Gastroesophageal sphincter (tissue), 4 donors: Measurements from ENCODE around the gene GABRG3. TPM values are rescaled to one million over a fixed set of nuclear protein-coding genes. Genes with fewer than 3 reads are reported as not detected.

Experiments used
- ATAC-seq: fragments of 150-250 bp; one replicate; pipeline ENCODE4 v1.9.1; 2016; ENCODE audit warnings: mild to moderate bottlenecking, moderate library complexity
- H3K27ac ChIP-seq, 4 donors: fragments of 200-600 bp; sonication (generic) in 3 of 4; 1 replicate in 3 of 4; 2 replicates in 1 of 4; pipeline ENCODE4 v1.5.1; 2016 to 2019
- H3K27me3 ChIP-seq: fragments of 200-600 bp; sonication (generic); one replicate; pipeline ENCODE4 v1.5.1; 2019
- H3K36me3 ChIP-seq, 2 donors: fragments of 200-600 bp; sonication (generic); one replicate each; pipeline ENCODE4 v1.5.1; 2019; ENCODE audit warnings: control low read depth in 1 of 2
- H3K4me1 ChIP-seq, 3 donors: fragments of 200-600 bp; sonication (generic); 1 replicate in 2 of 3; 2 replicates in 1 of 3; pipeline ENCODE4 v1.5.1; 2016 to 2019; ENCODE audit warnings: control low read depth in 2 of 3
- H3K4me3 ChIP-seq, 2 donors: fragments of 200-600 bp; sonication (generic); one replicate each; pipeline ENCODE4 v1.5.1; 2019; ENCODE audit warnings: mild to moderate bottlenecking in 1 of 2, moderate library complexity in 1 of 2
- H3K9me3 ChIP-seq, 3 donors: fragments of 200-600 bp; sonication (generic); one replicate each; pipeline ENCODE4 v1.5.1; 2017 to 2019; ENCODE audit warnings: control low read depth in 2 of 3
- EP300 ChIP-seq: sonication (generic); formaldehyde crosslinking; IDR thresholded peaks from one replicate; pipeline ENCODE4 v1.6.1; 2017; ENCODE audit warnings: antibody characterized with exemption, mild to moderate bottlenecking
- POLR2A ChIP-seq, 2 donors: fragments of 450-650 bp; IDR thresholded peaks; one replicate each; pipeline ENCODE4 v1.6.1; 2017; ENCODE audit warnings: antibody characterized with exemption in 2 of 2, mild to moderate bottlenecking in 2 of 2, moderate library complexity in 1 of 2
- POLR2AphosphoS5 ChIP-seq: sonication (generic); formaldehyde crosslinking; IDR thresholded peaks from one replicate; pipeline ENCODE4 v1.6.1; 2017; ENCODE audit warnings: antibody characterized with exemption
- WGBS, 2 donors: methylation state at CpG; one replicate each; pipeline ENCODE4 v1.1.5; 2018; ENCODE audit warnings: low coverage in 1 of 2; 5-methylcytosine and 5-hydroxymethylcytosine counted together
- total RNA-seq, 4 donors: library from RNA; depleted of rRNA; stranded (reverse); fragments of >200 nt; gene quantifications; one replicate each; pipeline ENCODE4 v1.1.0, GENCODE V29; 2016
- TF ChIP-seq, protein P1 (sequence below), 4 experiments: fragments of 200-600 bp in 2 of 4; fragments of 450-650 bp in 2 of 4; sonication (generic) in 1 of 4; IDR thresholded peaks; one replicate each; pipeline ENCODE4 v1.5.1; 2017 to 2019; ENCODE audit warnings: antibody characterized with exemption in 4 of 4, mild to moderate bottlenecking in 2 of 4, moderate library complexity in 2 of 4

GABRG3 gene
- total RNA-seq: under 1 TPM in 2 of 4 donors, not detected in 2; under 0.01 to 0.04 TPM

DNA sequence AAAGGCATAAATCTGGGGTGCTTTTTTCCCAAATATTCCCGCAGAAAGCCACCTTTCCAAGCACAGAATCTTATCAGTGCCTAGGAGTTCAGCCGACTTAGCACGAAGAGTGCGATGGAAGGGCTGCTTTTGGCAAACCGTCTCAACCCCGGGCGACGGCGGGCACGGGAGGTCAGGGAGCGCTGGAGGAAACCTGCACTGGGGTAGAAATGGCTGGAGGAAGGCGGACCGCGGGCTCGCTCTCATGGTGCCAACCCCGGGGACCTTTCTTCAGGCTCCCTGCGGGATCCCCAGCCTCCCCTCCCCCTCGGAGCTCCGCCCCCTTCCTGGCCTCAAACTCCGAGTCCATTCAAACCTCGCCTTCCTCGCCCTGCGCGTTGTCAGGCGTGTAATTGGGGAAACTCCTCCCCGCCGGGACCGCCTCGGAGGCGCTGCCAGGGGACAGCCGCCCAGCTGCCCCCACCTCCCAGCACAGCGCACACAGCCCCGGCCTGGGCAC is at the start of gene GABRG3:
Gene GABRG3, plus strand, starts transcription at position 470 of the 499 bp plus-strand sequence.
- H3K4me3 ChIP-seq: peak within 1 kb of the TSS in 1 of 2 donors; percentile 28
- peaks cover 0 to 6% (median 0%) of the 10 kb centered on the region in 3 donors for H3K4me1 ChIP-seq
- TF ChIP-seq POLR2A (IDR thresholded peaks at IDR 0.05): no peak
- no peak for TF ChIP-seq EP300
- TF ChIP-seq, protein P1, sequence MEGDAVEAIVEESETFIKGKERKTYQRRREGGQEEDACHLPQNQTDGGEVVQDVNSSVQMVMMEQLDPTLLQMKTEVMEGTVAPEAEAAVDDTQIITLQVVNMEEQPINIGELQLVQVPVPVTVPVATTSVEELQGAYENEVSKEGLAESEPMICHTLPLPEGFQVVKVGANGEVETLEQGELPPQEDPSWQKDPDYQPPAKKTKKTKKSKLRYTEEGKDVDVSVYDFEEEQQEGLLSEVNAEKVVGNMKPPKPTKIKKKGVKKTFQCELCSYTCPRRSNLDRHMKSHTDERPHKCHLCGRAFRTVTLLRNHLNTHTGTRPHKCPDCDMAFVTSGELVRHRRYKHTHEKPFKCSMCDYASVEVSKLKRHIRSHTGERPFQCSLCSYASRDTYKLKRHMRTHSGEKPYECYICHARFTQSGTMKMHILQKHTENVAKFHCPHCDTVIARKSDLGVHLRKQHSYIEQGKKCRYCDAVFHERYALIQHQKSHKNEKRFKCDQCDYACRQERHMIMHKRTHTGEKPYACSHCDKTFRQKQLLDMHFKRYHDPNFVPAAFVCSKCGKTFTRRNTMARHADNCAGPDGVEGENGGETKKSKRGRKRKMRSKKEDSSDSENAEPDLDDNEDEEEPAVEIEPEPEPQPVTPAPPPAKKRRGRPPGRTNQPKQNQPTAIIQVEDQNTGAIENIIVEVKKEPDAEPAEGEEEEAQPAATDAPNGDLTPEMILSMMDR (IDR thresholded peaks at IDR 0.05): no peak
- TF ChIP-seq POLR2AphosphoS5: no peak
- H3K36me3 ChIP-seq: no peaks in the 10 kb centered on the region
- no peak for ATAC-seq
- WGBS, 2 donors: 4% methylated on average over 10 of the region's 33 CpGs; no CpG with 5 or more reads in 1 of the 2 donors
- no peaks in the 10 kb centered on the region for H3K9me3 ChIP-seq
- peaks cover 57% of the 10 kb centered on the region for H3K27me3 ChIP-seq
- H3K27ac ChIP-seq: no peak within 1 kb of the TSS

- WGBS, 2 donors: 50 to 92% methylated on average over 1 of the region's 1 CpG
- H3K27me3 ChIP-seq: no peaks in the 10 kb centered on the region
- no peaks in the 10 kb centered on the region for H3K36me3 ChIP-seq
- H3K9me3 ChIP-seq: peaks cover 0 to 34% (median 0%) of the 10 kb centered on the region in 3 donors
- TF ChIP-seq EP300: no peak
- TF ChIP-seq POLR2A (IDR thresholded peaks at IDR 0.05): no peak
- TF ChIP-seq POLR2AphosphoS5: no peak
- TF ChIP-seq, protein P1 (IDR thresholded peaks at IDR 0.05): no peak
- H3K27ac ChIP-seq: no peak overlapping the region
- H3K4me3 ChIP-seq: no peak overlapping the region
- ATAC-seq: no peak
- H3K4me1 ChIP-seq: no peaks in the 10 kb centered on the region
Measured at GRCh38 chr15:26921433-26921832, 49.5 kb upstream of the GABRG3 start.

- 11 to 65% methylated on average over 1 to 2 of the region's 2 CpGs for WGBS, 2 donors
- H3K27ac ChIP-seq: no peak overlapping the region
- H3K27me3 ChIP-seq: no peaks in the 10 kb centered on the region
- H3K4me1 ChIP-seq: no peaks in the 10 kb centered on the region
- no peaks in the 10 kb centered on the region for H3K9me3 ChIP-seq
- no peak overlapping the region for H3K4me3 ChIP-seq
- no peaks in the 10 kb centered on the region for H3K36me3 ChIP-seq
- TF ChIP-seq, protein P1 (IDR thresholded peaks at IDR 0.05): no peak
- ATAC-seq: no peak
Measured at GRCh38 chr15:26926081-26926480, 44.9 kb upstream of the GABRG3 start.

DNA sequence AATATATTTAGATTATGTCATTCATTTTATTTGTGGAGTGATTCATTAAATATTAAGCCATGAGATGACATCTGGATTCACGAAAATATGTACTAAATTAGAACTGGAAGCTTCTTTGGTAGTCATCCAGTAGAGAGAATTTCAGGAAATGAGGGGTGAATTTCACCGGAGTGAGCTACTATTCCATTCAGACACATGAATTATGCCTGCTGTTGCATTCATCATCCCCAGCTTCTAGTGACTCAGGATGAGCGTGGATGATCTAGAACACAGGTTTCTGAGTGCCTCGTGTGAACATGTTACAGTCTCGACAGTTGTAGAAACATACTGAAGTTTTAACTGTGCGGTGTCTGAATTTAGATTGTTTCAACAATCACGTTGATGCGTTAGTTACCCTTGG is 42.9 kb upstream of the GABRG3 start:
- H3K4me3 ChIP-seq: no peak overlapping the region
- H3K4me1 ChIP-seq: no peaks in the 10 kb centered on the region
- 51 to 67% methylated on average over 5 to 8 of the region's 8 CpGs for WGBS, 2 donors
- no peak for ATAC-seq
- no peak overlapping the region for H3K27ac ChIP-seq
- H3K9me3 ChIP-seq: no peaks in the 10 kb centered on the region
- no peaks in the 10 kb centered on the region for H3K36me3 ChIP-seq
- H3K27me3 ChIP-seq: no peaks in the 10 kb centered on the region
- TF ChIP-seq POLR2A (IDR thresholded peaks at IDR 0.05): no peak
- TF ChIP-seq POLR2AphosphoS5: no peak
- TF ChIP-seq, protein P1 (IDR thresholded peaks at IDR 0.05): no peak
- no peak for TF ChIP-seq EP300

- Histone ChIP-seq H3K27me3 (no peaks in the 10 kb centered on the region), H3K4me3 (no peak overlapping the region), H3K9me3 (no peaks in the 10 kb centered on the region), H3K27ac (no peak overlapping the region), H3K36me3 (no peaks in the 10 kb centered on the region), H3K4me1 (no peaks in the 10 kb centered on the region)
- TF ChIP-seq EP300 (no peak), POLR2AphosphoS5 (no peak), POLR2A (IDR thresholded peaks at IDR 0.05) (no peak)
- TF ChIP-seq, protein P1 (IDR thresholded peaks at IDR 0.05): no peak
- ATAC-seq: no peak
- 58 to 78% methylated on average over 2 to 3 of the region's 4 CpGs for WGBS, 2 donors
Measured at GRCh38 chr15:26929588-26929987, 41.4 kb upstream of the GABRG3 start.
